ENCODE results near the gene UBXN4. TPM values are rescaled to one million over a fixed set of nuclear protein-coding genes. Genes with fewer than 3 reads are reported as not detected.

The UBXN4 gene
- total RNA-seq, 4 donors from 2014 or later, result 54.8 to 85.1 (median 77.0) TPM

- TF ChIP-seq POLR2A (IDR thresholded peaks at IDR 0.05) (no peak), CTCF (IDR thresholded peaks at IDR 0.05 in 4 of 5, conservative IDR thresholded peaks at IDR 0.05 in 1 of 5) (no peak)
- Histone ChIP-seq H3K4me1 (no peaks in the 10 kb centered on the region), H3K27me3 (no peaks in the 10 kb centered on the region), H3K27ac (no peak overlapping the region), H3K36me3 (peaks cover 9 to 94% of the 10 kb centered on the region in 2 donors), H3K4me3 (no peak overlapping the region), H3K9me3 (no peaks in the 10 kb centered on the region)
- intact Hi-C loops (cut with DNase I; ENCODE audit: low total_unique reads) (no loop called here), in situ Hi-C loops (cut with MboI; ENCODE audit: low sequenced_read_pairs in 4 of 4) (no loop called here)
- DNase-seq, result no peak
- no peak for ATAC-seq
Measured at GRCh38 chr2:135775420-135775819, 33.8 kb downstream of the UBXN4 start.

- DNase-seq (no peak), ATAC-seq (no peak)
- no peak overlapping the region for H3K4me3 ChIP-seq
- H3K27me3 ChIP-seq, result no peaks in the 10 kb centered on the region
- intact Hi-C loops (cut with DNase I; ENCODE audit: low total_unique reads), result no loop called here
- in situ Hi-C loops (cut with MboI; ENCODE audit: low sequenced_read_pairs in 4 of 4), result no loop called here
- no peak for TF ChIP-seq POLR2A (IDR thresholded peaks at IDR 0.05)
- no peak for TF ChIP-seq CTCF (IDR thresholded peaks at IDR 0.05 in 4 of 5, conservative IDR thresholded peaks at IDR 0.05 in 1 of 5)
- H3K9me3 ChIP-seq, result no peaks in the 10 kb centered on the region
- H3K36me3 ChIP-seq, result peaks cover 9 to 94% of the 10 kb centered on the region in 2 donors
- H3K4me1 ChIP-seq, result no peaks in the 10 kb centered on the region
- H3K27ac ChIP-seq, result no peak overlapping the region
Measured at GRCh38 chr2:135776367-135776766, 34.7 kb downstream of the UBXN4 start.

- ATAC-seq, result no peak
- DNase-seq, result no peak
- no peak for TF ChIP-seq CTCF (IDR thresholded peaks at IDR 0.05 in 4 of 5, conservative IDR thresholded peaks at IDR 0.05 in 1 of 5)
- no peak for TF ChIP-seq POLR2A (IDR thresholded peaks at IDR 0.05)
- Histone ChIP-seq H3K4me1 (no peaks in the 10 kb centered on the region), H3K4me3 (no peak overlapping the region), H3K36me3 (peaks cover 11 to 92% of the 10 kb centered on the region in 2 donors), H3K9me3 (no peaks in the 10 kb centered on the region), H3K27me3 (no peaks in the 10 kb centered on the region), H3K27ac (no peak overlapping the region)
- intact Hi-C loops (cut with DNase I; ENCODE audit: low total_unique reads) (no loop called here), in situ Hi-C loops (cut with MboI; ENCODE audit: low sequenced_read_pairs in 4 of 4) (no loop called here)
Measured at GRCh38 chr2:135782231-135782630, 40.6 kb downstream of the UBXN4 start.

GRCh38 chr2:135783439-135783838, 41.8 kb downstream of the UBXN4 start:
- Histone ChIP-seq H3K4me3 (no peak overlapping the region), H3K27me3 (no peaks in the 10 kb centered on the region), H3K36me3 (peaks cover 11 to 83% of the 10 kb centered on the region in 2 donors), H3K4me1 (no peaks in the 10 kb centered on the region), H3K9me3 (no peaks in the 10 kb centered on the region), H3K27ac (no peak overlapping the region)
- DNase-seq (no peak), ATAC-seq (no peak)
- in situ Hi-C loops (cut with MboI; ENCODE audit: low sequenced_read_pairs in 4 of 4), result no loop called here
- TF ChIP-seq POLR2A (IDR thresholded peaks at IDR 0.05) (no peak), CTCF (IDR thresholded peaks at IDR 0.05 in 4 of 5, conservative IDR thresholded peaks at IDR 0.05 in 1 of 5) (no peak)
- intact Hi-C loops (cut with DNase I; ENCODE audit: low total_unique reads), result no loop called here

- in situ Hi-C loops (cut with MboI; ENCODE audit: low sequenced_read_pairs in 4 of 4), result no loop called here
- intact Hi-C loops (cut with DNase I; ENCODE audit: low total_unique reads), result no loop called here
- no peak overlapping the region for H3K4me3 ChIP-seq
- no peaks in the 10 kb centered on the region for H3K4me1 ChIP-seq
- ATAC-seq (no peak), DNase-seq (no peak)
- no peaks in the 10 kb centered on the region for H3K9me3 ChIP-seq
- H3K27ac ChIP-seq, result no peak overlapping the region
- no peak for TF ChIP-seq POLR2A (IDR thresholded peaks at IDR 0.05)
- TF ChIP-seq CTCF (IDR thresholded peaks at IDR 0.05 in 4 of 5, conservative IDR thresholded peaks at IDR 0.05 in 1 of 5), result no peak
- H3K27me3 ChIP-seq, result no peaks in the 10 kb centered on the region
- peaks cover 11 to 68% of the 10 kb centered on the region in 2 donors for H3K36me3 ChIP-seq
Measured at GRCh38 chr2:135785032-135785431, 43.4 kb downstream of the UBXN4 start.

All from gastrocnemius medialis (tissue), 4 donors.